ENCODE measurements around the gene DCAF10. TPM values are rescaled to one million over a fixed set of nuclear protein-coding genes. Genes with fewer than 3 reads are reported as not detected.

Gene DCAF10
- total and polyA plus RNA-seq, 5 donors from 2014 or later, result 10.7 to 30.5 (median 23.1) TPM

GRCh38 chr9:37776328-37776727 lies 24.3 kb upstream of the DCAF10 start:
- no peak overlapping the region for H3K27ac ChIP-seq (ENCODE audit: insufficient read depth, low read length, poor library complexity, severe bottlenecking)
- Mint-ChIP-seq H3K4me3 (no peak overlapping the region), H3K4me1 (peaks cover 9 to 16% (median 13%) of the 10 kb centered on the region in 4 donors), H3K36me3 (peaks cover 41% of the 10 kb centered on the region), H3K9me3 (no peaks in the 10 kb centered on the region), H3K27me3 (no peaks in the 10 kb centered on the region), H3K27ac (no peak overlapping the region)
- ATAC-seq (ENCODE audit: low read depth in 2 of 2) (no peak), DNase-seq (no peak)
- no peaks in the 10 kb centered on the region for H3K9me3 ChIP-seq (ENCODE audit: control insufficient read depth in 2 of 2, low read length in 2 of 2)
- no peaks in the 10 kb centered on the region for H3K4me1 ChIP-seq (ENCODE audit: control insufficient read depth, insufficient read depth, low read length, poor library complexity, severe bottlenecking)
- peaks cover 66% of the 10 kb centered on the region for H3K36me3 ChIP-seq (ENCODE audit: control insufficient read depth, insufficient read depth, low read length)
- H3K4me3 ChIP-seq (ENCODE audit: low read depth, low read length), result no peak overlapping the region
- H3K27me3 ChIP-seq (ENCODE audit: control insufficient read depth, insufficient read depth, low read length), result no peaks in the 10 kb centered on the region

DNA sequence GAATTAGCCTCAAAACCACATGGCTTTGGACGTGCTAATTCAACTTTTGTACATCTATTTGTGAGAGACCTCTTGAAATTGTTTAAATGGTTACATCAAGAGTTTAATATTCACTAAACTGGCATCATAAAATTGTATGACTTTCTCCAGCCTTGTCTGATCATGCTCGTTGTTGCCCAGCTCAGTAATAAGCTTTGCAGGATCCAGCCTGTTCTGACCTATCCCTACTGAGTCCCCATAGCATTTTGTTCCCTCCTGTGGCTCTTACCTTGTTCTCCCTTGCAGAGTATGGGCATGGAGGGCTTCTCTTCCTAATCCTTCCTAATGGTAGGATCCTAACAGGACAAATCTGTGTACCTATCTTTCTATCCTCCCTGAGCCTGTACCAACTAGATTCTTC lies 22.1 kb upstream of the DCAF10 start:
- peaks cover 71% of the 10 kb centered on the region for H3K36me3 ChIP-seq (ENCODE audit: control insufficient read depth, insufficient read depth, low read length)
- Mint-ChIP-seq H3K9me3 (no peaks in the 10 kb centered on the region), H3K36me3 (peaks cover 51% of the 10 kb centered on the region), H3K4me1 (peaks cover 24 to 35% (median 30%) of the 10 kb centered on the region in 4 donors), H3K27ac (no peak overlapping the region), H3K4me3 (no peak overlapping the region), H3K27me3 (no peaks in the 10 kb centered on the region)
- H3K4me3 ChIP-seq (ENCODE audit: low read depth, low read length), result no peak overlapping the region
- peaks cover 5% of the 10 kb centered on the region for H3K4me1 ChIP-seq (ENCODE audit: control insufficient read depth, insufficient read depth, low read length, poor library complexity, severe bottlenecking)
- no peaks in the 10 kb centered on the region for H3K27me3 ChIP-seq (ENCODE audit: control insufficient read depth, insufficient read depth, low read length)
- H3K27ac ChIP-seq (ENCODE audit: insufficient read depth, low read length, poor library complexity, severe bottlenecking), result no peak overlapping the region
- no peak for ATAC-seq (ENCODE audit: low read depth in 2 of 2)
- DNase-seq, result no peak
- no peaks in the 10 kb centered on the region for H3K9me3 ChIP-seq (ENCODE audit: control insufficient read depth in 2 of 2, low read length in 2 of 2)

DNA sequence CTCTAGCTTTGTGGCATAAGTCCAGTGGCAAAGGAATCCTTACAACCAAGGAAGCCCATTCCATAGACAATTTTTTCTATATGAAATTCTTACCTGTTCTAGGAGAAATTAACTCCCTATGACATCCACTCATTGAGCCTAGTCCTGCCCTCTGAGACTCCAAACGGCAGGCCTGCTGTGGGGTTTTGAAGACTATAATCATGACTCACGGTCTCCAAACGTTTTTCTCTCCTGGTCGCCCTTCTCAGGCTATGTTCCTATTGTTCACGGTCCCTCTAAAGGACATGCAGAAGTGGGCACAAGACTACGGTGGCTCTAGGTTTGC lies 16.3 kb upstream of the DCAF10 start:
- Mint-ChIP-seq H3K4me1 (peaks cover 25 to 50% (median 41%) of the 10 kb centered on the region in 4 donors), H3K27ac (peak overlapping the region; percentile 96 to 98 (median 96)), H3K36me3 (peaks cover 24% of the 10 kb centered on the region), H3K4me3 (peak overlapping the region; percentile 96 to 99 (median 98)), H3K27me3 (no peaks in the 10 kb centered on the region), H3K9me3 (no peaks in the 10 kb centered on the region)
- Histone ChIP-seq H3K9me3 (ENCODE audit: control insufficient read depth in 2 of 2, low read length in 2 of 2) (no peaks in the 10 kb centered on the region), H3K4me1 (ENCODE audit: control insufficient read depth, insufficient read depth, low read length, poor library complexity, severe bottlenecking) (peaks cover 23% of the 10 kb centered on the region), H3K36me3 (ENCODE audit: control insufficient read depth, insufficient read depth, low read length) (peaks cover 42% of the 10 kb centered on the region), H3K27me3 (ENCODE audit: control insufficient read depth, insufficient read depth, low read length) (no peaks in the 10 kb centered on the region), H3K27ac (ENCODE audit: insufficient read depth, low read length, poor library complexity, severe bottlenecking) (peak overlapping the region; percentile 86), H3K4me3 (ENCODE audit: low read depth, low read length) (peak overlapping the region; percentile 89)
- ATAC-seq (ENCODE audit: low read depth in 2 of 2) (no peak), DNase-seq (no peak)

- no peaks in the 10 kb centered on the region for H3K27me3 ChIP-seq (ENCODE audit: control insufficient read depth, insufficient read depth, low read length)
- H3K4me3 ChIP-seq (ENCODE audit: low read depth, low read length), result peak within 1 kb of the TSS; percentile 89
- peaks cover 23% of the 10 kb centered on the region for H3K4me1 ChIP-seq (ENCODE audit: control insufficient read depth, insufficient read depth, low read length, poor library complexity, severe bottlenecking)
- H3K27ac ChIP-seq (ENCODE audit: insufficient read depth, low read length, poor library complexity, severe bottlenecking), result peak within 1 kb of the TSS; percentile 86
- H3K27ac Mint-ChIP-seq, result peak within 1 kb of the TSS; percentile 96 to 98 (median 96)
- peak; percentile 87 to 88 for ATAC-seq (ENCODE audit: low read depth in 2 of 2)
- H3K36me3 ChIP-seq (ENCODE audit: control insufficient read depth, insufficient read depth, low read length), result peaks cover 36% of the 10 kb centered on the region
- peaks cover 24% of the 10 kb centered on the region for H3K36me3 Mint-ChIP-seq
- peak; percentile 81 to 95 (median 84) for DNase-seq
- no peaks in the 10 kb centered on the region for H3K27me3 Mint-ChIP-seq
- peak within 1 kb of the TSS; percentile 96 to 99 (median 98) for H3K4me3 Mint-ChIP-seq
- H3K9me3 Mint-ChIP-seq, result no peaks in the 10 kb centered on the region
- no peaks in the 10 kb centered on the region for H3K9me3 ChIP-seq (ENCODE audit: control insufficient read depth in 2 of 2, low read length in 2 of 2)
- H3K4me1 Mint-ChIP-seq, result peaks cover 25 to 50% (median 38%) of the 10 kb centered on the region in 4 donors
Measured at GRCh38 chr9:37784616-37785483, 15.7 kb upstream of the DCAF10 start, which contains the start of gene EXOSC3. TSS of gene EXOSC3 (minus strand) at chr9:37785064. CDS start at chr9:37785044, 20 bp downstream.

- DNase-seq, result no peak
- no peaks in the 10 kb centered on the region for H3K27me3 ChIP-seq (ENCODE audit: control insufficient read depth, insufficient read depth, low read length)
- ATAC-seq (ENCODE audit: low read depth in 2 of 2), result no peak
Measured at GRCh38 chr9:37787059-37787458, 13.5 kb upstream of the DCAF10 start.

DNA sequence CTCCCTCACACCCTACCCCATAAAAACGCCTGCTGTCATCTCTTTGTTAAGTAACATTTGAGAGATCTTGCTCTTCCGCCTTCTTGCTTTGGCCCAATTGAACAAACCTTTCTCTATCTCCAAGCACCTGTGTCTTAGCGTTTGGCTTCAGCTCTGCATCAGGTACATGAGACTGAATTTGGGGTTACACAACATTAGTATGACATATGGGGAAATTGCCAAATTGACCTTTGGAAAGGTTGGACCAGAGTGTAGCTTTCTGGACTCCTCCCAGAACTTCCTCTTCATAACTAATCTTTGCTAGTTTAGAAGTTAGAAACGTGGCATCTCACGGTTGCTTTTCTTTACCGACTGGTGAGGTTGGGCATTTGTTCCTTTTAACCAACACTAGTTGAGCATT lies 12.3 kb upstream of the DCAF10 start:
- Mint-ChIP-seq H3K36me3 (peaks cover 12% of the 10 kb centered on the region), H3K27ac (peak overlapping the region in 1 of 3 donors; percentile 65)

More at GRCh38 chr9:37787059-37787458, 13.5 kb upstream of the DCAF10 start:
- Histone ChIP-seq H3K4me3 (ENCODE audit: low read depth, low read length) (no peak overlapping the region), H3K9me3 (ENCODE audit: control insufficient read depth in 2 of 2, low read length in 2 of 2) (no peaks in the 10 kb centered on the region), H3K4me1 (ENCODE audit: control insufficient read depth, insufficient read depth, low read length, poor library complexity, severe bottlenecking) (peaks cover 23% of the 10 kb centered on the region), H3K36me3 (ENCODE audit: control insufficient read depth, insufficient read depth, low read length) (peaks cover 14% of the 10 kb centered on the region), H3K27ac (ENCODE audit: insufficient read depth, low read length, poor library complexity, severe bottlenecking) (no peak overlapping the region)
- Mint-ChIP-seq H3K9me3 (no peaks in the 10 kb centered on the region), H3K36me3 (peaks cover 21% of the 10 kb centered on the region), H3K4me1 (peaks cover 14 to 37% (median 25%) of the 10 kb centered on the region in 4 donors), H3K4me3 (no peak overlapping the region), H3K27ac (no peak overlapping the region), H3K27me3 (no peaks in the 10 kb centered on the region)

DNA sequence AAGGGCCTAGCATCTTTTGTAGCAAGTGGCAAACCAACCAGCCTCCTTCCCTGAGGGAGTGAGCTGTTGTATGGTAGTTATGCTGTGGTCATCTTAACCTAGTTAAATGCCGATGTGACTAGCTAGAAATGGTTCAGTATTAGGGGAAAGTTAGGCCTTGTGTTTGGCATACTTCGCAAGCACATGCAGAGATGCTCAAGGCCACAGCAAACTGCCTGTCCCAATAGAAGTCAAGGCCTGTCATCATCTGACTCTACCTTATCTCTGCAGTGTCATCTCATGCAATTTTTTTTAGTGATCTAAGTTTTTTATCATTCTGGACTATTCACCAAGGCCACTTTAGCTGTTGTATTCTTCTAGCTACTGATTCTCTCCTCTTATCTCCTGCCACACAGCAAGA lies 10.5 kb upstream of the DCAF10 start:
- H3K27ac Mint-ChIP-seq, result no peak overlapping the region
- Histone ChIP-seq H3K4me1 (ENCODE audit: control insufficient read depth, insufficient read depth, low read length, poor library complexity, severe bottlenecking) (peaks cover 5% of the 10 kb centered on the region), H3K27ac (ENCODE audit: insufficient read depth, low read length, poor library complexity, severe bottlenecking) (no peak overlapping the region), H3K4me3 (ENCODE audit: low read depth, low read length) (no peak overlapping the region), H3K27me3 (ENCODE audit: control insufficient read depth, insufficient read depth, low read length) (no peaks in the 10 kb centered on the region), H3K9me3 (ENCODE audit: control insufficient read depth in 2 of 2, low read length in 2 of 2) (no peaks in the 10 kb centered on the region), H3K36me3 (ENCODE audit: control insufficient read depth, insufficient read depth, low read length) (no peaks in the 10 kb centered on the region)
- H3K4me1 Mint-ChIP-seq, result peaks cover 1 to 10% (median 7%) of the 10 kb centered on the region in 4 donors
- H3K9me3 Mint-ChIP-seq, result no peaks in the 10 kb centered on the region
- peak overlapping the region in 1 of 4 donors; percentile 64 for H3K4me3 Mint-ChIP-seq
- no peak for ATAC-seq (ENCODE audit: low read depth in 2 of 2)
- H3K27me3 Mint-ChIP-seq, result no peaks in the 10 kb centered on the region
- DNase-seq, result no peak
- peaks cover 12% of the 10 kb centered on the region for H3K36me3 Mint-ChIP-seq

More for the DNA sequence above, 12.3 kb upstream of the DCAF10 start:
- no peaks in the 10 kb centered on the region for H3K27me3 Mint-ChIP-seq
- Histone ChIP-seq H3K4me3 (ENCODE audit: low read depth, low read length) (no peak overlapping the region), H3K4me1 (ENCODE audit: control insufficient read depth, insufficient read depth, low read length, poor library complexity, severe bottlenecking) (peaks cover 19% of the 10 kb centered on the region), H3K9me3 (ENCODE audit: control insufficient read depth in 2 of 2, low read length in 2 of 2) (no peaks in the 10 kb centered on the region), H3K27me3 (ENCODE audit: control insufficient read depth, insufficient read depth, low read length) (no peaks in the 10 kb centered on the region), H3K27ac (ENCODE audit: insufficient read depth, low read length, poor library complexity, severe bottlenecking) (no peak overlapping the region), H3K36me3 (ENCODE audit: control insufficient read depth, insufficient read depth, low read length) (peaks cover 5% of the 10 kb centered on the region)
- ATAC-seq (ENCODE audit: low read depth in 2 of 2) (no peak), DNase-seq (no peak)
- peaks cover 4 to 25% (median 16%) of the 10 kb centered on the region in 4 donors for H3K4me1 Mint-ChIP-seq
- H3K4me3 Mint-ChIP-seq, result peak overlapping the region; percentile 50 to 89 (median 80)
- H3K9me3 Mint-ChIP-seq, result no peaks in the 10 kb centered on the region
